Activated CD4-positive, alpha-beta T cell treated with anti-CD3 and anti-CD28 coated beads for 24 hours (primary cell): ENCODE data around the gene ZNF529.
"Not testable (repeated sequence)": the region's sequence is repeated elsewhere in the genome, so short reads cannot be mapped to it uniquely, and the experiment has no call there.

Source experiments
- DNase-seq, 2 donors: peaks; one replicate each; pipeline ENCODE4 v3.0.0-alpha.2; 2020; ENCODE audit warnings: low read depth in 2 of 2

The ZNF529 gene

DNA sequence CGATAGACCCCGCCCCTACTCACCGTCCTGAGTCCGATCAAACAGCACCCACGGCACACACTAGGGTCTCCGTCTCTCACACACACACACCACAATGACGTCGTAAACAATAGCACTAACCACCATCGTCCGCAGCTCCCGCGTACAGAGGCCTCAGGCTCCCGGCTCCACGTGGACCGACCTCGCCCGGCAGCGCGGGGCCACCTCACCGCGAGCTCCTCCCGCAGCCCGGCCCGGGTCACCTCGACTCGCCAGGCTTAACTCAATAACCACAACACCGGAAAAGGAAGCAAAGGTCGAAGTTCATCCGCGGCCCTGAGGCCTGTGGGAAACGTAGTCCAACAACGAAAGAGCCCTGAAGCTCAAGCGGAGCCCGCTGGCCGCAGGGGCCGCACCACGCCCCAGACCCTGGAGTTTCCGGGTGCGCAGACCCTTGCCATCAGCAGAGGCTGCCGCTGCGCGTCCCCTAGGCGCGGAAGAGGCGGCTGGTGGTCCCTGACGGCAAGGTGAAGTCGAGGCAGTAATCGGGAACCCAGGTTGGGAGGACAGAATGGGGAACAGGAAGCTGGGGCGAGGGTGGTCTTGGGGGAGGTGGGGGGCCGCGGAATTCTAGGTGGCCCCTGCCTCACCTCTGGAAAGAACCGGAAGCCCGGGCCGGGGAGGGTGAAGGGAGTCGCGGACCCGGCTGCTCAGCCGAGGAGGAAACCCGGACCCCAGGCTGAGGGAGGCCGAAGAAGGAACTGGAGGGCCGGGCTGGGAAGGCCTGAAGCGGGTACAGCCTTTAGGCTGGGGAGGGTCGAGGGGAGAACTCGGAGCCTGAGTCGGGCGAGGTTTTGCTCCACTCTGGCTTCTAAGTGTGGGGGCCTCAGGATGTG is at the start of gene ZNF529:
Gene ZNF529, minus strand, starts transcription at position 273 of the 875 bp plus-strand sequence. CDS start 946 bp downstream, outside the sequence.
- peak; percentile 64 to 66 for DNase-seq

DNA sequence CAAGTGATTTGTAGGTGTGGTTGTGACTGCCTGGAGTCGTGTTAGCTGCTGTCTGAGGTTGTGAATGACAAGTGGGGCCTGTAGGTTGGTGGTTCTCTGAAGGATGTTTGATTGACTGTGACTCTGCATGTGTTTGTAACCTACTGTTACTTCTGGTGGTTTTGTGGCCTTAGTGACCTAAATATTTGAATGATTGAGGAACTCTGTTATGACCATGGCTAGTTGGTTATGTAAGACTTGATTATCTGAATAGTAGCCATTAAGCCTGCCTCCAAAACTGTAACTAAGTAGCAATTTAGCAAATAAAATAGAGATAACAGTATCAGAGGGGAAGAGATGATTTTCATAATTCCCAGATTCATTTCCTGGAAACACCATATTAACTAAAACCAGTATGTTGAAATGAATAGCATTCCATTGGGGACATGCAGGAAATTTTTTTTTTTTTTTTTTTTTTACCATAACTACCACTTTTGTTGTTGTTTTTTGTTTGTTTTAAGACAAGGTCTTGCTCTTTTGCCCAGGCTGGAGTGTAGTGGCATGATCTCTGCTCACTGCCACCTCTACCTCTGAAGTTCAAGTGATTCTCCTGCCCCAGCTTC is 32.9 kb upstream of the ZNF529 start:
- no peak for DNase-seq

DNA sequence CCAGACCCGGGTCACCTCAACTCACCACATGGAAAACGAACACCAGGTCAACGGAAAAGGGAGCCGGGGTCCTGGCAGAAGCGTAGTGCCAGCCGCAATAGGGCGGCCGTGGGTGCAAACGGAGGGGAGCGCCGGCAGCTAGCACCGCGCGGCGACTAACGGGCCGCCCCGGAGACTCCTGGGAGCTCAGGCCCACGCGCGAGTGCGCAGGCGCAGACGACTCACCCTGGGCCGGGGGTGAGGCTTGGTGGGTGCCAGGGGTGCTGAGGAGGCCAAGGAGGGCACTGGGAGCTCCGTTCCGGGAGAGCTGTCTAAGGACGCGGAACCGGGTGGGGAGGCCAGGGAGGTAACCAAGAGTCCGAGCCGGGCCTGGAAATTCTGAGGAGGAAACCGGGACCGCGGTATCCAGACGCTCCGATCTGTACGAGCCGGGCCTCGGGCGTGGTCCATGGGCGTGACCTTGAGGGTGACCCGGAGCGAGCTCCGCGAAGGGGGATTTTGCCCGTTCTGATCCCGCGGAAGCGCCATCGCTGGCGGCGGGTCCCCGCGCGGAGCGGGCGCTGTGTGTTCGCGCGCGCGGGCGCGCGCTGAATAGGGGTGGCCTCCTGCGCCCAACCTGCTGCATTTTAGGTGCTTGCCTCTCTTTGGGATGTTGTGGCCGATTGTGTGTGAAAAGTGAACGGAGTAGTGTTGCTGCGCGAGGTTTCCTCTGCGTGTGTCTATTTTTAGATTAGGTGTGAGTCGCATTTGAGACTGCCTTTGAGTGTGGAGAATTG is 32.2 kb upstream of the ZNF529 start, which contains the start of gene ZNF382:
Gene ZNF382, plus strand, starts transcription at position 213 of the 776 bp plus-strand sequence. CDS start 4,602 bp downstream, outside the sequence.
- DNase-seq: peak; percentile 84

DNA sequence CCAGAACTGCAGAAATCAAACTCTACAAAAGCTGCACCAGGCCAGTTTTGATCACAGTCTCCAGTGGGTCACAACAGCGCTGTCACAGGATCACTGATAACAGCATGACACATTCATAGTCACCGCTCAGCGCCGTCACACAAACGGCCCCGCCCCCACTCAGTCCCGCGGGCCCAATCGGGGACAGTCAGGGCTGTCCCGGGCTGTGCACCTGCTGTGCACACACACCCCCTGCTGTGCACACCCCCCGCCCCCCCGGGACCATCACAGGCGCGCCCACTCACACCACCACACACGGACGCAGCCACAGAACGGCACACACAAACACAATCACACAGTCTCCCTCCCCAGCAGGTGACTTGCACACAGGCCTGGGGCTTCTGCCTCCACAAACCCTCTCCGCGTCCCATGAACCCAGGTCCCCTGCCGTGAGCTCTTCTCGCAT is 31.6 kb upstream of the ZNF529 start:
- peak; percentile 82 for DNase-seq

DNA sequence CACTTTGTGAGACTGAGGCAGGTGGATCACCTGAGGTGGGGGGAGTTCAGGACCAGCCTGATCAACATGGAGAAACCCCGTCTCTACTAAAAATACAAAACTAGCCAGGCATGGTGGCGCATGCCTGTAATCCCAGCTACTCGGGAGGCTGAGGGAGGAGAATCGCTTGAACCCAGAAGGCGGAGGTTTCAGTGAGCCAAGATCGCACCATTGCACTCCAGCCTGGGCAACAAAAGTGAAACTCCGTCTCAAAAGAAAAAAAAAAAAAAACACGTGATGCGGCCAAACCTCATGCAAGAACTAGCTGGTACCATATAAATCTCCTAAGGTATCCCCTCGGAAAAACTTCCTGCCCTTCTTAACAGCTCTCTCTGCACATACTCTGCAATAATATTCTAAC is 29.6 kb upstream of the ZNF529 start:
- DNase-seq: not testable (repeated sequence)

DNA sequence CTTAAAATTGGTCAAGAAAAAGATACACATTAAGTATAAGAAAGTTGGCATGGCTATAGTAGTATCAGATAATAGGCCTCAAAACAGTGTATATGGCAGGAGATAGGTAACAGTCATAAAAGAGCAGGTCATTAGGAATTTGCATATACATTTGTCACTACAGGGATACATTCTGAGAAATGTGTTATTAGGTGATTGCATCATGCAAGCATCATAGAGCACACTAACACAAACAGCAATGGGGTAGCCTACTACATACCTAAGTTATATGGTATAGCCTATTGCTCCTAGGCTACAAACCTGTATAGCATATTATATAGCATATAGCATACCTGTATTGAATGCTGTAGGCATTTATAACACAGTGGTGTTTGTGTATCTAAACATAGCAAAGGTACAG is 6.2 kb upstream of the ZNF529 start:
- no peak for DNase-seq

DNA sequence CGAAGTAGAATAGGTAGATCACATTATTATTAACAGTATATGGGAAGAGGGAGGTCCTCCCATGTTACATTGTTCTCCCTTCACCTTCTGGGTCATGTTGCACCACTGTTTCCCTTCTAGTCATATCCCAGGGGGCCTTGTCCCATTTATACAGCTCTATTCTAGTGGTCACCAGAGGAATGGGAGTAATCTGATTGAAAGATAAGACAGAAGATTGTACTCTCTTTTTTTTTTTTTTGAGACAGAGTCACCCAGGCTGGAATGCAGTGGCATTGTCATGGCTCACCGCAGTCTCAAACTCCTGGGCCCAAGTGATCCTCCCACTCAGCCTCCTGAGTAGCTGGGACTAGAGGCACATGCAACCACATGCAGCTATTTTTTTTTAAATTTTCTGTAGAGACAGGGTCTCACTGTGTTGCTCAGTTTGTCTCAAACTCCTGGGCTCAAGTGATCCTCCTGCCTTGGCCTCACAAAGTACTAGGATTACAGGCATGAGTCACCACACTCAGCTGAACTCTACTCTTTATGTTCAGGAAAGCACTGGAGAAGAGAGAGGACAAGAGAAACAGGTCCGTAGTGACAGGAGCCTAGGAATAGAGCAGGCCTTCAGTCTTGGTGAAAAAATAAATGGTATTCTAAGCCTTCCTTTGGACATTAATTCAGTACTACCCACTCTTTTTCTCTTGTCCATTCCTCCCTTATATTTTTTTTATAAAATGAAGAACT is 4.3 kb upstream of the ZNF529 start:
- no peak for DNase-seq

DNA sequence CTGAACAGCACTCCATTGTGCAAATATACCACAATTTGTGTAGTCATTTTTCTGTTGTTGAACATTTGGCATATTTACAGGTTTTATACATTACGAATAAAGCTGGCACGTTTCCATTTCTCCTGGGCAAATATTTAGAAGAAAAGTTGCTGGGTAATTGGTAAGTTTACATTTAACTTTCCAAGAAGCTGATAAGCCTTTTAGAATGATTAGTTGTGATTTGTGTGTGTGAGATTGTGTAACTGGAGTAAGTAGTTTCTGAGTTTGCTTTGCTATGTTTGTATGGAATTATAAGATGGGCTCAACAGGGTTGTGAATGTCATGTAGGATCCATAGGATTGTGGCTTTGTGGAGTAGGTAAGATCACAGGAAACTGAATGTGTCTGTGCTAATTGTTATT is 1.6 kb upstream of the ZNF529 start:
- no peak for DNase-seq

DNA sequence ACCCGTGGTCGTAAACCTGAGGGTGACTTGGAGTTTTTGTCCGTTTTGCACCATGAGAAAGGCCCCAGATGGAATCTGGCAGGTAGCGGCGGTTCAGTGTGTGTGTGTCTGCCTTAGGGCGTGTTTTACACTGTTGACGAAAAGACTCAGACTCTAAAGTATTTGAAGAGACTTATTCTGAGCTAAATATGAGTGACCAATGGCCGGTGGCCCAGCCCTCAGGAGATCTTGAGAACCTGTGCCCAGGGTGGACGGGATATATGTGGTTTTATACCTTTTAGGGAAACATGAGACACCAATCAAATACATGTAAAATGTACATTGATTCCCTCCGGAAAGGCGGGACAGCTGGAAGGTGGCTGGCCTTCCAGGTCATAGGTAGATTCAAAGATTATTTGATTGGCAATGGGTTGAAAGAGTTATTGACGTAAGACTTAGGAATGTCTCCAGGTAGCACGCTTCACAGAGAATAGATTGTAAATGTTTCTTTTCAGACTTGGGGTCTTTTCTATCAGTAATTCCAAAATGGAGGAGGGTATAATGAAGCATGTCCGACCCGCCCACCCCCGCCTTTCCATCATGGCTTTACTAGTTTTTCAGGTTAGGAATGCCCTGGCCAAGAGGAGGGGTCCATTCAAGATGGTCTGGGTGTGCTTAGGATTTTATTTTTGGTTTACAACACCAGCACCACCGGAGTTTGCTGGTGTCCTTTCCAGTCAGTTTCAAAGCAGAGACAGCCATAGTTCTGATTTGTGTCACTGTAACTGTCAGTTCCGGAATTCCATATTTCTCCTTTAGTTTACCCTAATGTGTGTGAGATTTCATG is 1.0 kb upstream of the ZNF529 start:
- DNase-seq: no peak

DNA sequence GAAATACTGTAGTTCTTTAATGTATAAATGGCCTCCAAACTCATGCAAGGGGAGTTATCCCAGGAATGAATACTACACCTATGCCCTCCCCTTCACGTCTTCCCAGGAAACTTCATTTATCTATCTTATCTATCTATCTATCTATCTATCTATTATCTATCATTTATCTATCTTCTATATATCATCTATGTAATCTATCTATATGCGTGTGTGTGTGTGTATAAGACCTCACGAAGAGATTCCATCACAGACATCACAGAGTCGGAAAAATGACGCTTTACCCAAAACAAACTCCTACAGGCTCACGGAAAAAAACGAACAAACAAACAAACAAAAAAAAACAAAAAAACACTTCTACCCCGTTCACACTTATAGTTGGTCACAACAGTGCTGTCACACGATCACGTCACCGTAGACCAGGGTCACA is 486 bp downstream of the ZNF529 start:
- DNase-seq: no peak

DNA sequence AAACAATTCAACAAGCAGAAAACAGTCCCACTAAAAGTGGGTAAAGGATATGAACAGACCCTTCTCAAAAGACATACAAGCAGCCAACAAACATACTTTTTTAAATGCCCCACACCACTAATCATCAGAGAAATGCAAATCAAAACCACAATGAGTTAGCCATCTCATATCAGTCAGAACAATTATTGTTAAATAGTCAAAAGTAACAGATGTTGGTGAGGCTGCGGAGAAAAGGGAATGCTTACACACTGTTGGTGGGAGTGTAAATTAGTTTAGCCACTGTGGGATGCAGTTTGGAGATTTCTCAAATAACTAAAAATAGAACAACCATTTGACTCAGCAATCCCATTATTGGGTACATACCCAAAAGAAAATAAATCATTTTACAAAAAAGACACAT is 8.7 kb downstream of the ZNF529 start:
- no peak for DNase-seq

DNA sequence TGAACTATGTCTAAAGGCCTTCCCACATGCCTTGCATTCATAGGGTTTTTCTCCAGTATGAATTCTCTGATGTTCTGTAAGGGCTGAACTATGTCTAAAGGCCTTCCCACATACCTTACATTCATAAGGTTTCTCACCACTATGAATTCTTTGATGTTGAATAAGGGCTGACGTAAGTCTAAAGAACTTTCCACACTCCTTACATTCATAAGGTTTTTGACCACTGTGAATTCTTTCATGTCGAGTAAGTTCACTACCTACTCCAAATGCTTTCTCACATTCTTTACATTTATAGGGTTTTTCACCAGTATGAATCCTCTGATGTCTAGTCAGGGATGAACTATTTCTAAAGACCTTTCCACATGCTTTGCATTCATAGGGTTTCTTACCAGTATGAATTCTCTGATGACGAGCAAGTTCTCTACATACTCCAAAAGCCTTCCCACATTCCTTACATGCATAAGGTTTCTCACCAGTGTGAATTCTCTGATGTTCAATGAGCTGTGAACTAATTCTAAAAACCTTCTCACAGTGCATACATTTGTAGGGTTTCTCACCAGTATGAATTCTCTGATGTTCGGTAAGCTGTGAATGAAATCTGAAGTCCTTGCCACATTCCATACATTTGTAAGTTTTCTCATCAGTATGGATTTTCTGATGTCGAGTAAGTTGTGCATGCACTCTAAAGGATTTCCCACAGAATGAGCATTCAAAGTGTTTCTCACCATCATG is 25.9 kb downstream of the ZNF529 start:
- no peak for DNase-seq

DNA sequence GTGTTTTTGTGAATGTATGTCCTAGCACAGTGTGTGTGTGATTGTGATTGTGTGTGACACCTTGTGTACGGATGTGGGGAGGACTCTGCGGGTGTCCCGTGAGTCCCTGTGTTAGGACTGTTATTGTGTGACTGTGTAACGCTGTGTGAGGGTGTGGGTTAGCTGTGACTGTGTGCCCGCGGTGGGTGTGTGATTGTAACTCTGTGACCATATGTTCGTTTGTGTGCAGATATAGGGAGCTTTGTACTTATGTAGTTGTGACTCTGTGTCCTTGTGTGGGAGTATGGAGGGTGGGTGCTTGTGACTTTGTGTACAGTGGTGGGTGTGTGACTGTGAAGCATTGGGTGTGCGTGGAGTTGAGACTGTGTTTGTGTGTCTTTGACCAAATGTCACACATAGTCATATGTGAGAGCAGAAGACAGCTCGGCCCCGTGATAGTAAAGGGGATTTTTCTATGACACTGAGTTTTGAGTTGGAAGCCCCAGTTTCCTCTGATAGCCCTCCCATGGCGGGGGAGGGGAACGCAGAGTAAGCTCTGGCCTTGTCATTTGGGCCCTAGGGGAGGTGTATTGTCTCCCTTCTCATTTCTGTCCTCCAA is 44.1 kb downstream of the ZNF529 start:
- DNase-seq: peak; percentile 0 to 1

DNA sequence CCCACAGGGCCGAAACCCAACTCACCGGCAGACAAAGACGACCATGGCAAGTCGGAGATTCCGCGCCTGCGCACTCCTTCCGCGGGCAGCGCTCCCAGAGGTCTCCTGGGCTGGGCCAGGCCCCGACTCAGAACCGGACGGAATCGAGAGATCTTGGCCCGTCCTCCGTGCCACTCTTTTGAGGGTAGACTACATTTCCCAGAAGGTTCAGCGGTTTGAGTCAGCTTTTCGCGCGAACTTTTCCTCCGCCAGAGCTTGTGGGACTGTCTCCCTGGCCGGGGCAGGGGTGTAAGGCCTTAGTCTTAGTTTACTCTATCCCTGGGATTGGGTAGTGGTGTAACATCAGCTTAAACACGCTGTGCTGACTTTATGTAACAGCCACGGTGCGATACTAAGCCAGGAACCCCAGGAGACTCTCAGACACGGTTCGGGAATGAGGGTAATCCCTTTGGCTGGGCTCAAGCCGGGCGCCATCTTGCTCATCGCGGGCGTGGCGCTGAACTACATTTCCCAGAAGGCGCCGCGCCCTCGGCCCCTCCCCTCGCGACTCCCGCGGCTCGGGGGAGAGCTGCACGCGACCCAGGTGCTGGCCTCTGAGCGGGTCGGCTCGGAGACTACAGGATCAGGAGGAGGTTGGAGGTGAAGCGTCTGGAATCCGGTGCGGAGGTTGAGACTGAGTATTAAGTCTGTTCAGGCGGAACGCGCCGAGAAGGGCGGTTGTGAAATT is 44.7 kb downstream of the ZNF529 start, which contains the start of gene ZNF260:
Gene ZNF260, minus strand, starts transcription at position 78 of the 727 bp plus-strand sequence. CDS start 13,033 bp downstream, outside the sequence.
- peak; percentile 86 to 90 for DNase-seq

DNA sequence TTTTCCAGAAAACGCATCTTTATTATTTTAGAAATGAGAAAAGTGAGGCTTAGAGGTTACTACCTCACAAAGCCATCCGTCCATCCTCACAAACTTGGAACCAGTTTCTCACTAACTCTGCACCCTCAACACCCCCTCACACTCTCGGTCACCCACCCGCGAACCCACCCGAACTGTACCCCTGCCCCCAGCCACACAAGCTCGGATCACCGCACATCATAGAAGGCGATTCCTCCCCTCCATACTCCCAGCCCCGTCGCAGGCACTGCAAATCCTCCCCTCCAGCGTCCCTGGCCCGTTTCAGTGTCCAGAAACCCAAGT is 45.3 kb downstream of the ZNF529 start:
- no peak for DNase-seq

DNA sequence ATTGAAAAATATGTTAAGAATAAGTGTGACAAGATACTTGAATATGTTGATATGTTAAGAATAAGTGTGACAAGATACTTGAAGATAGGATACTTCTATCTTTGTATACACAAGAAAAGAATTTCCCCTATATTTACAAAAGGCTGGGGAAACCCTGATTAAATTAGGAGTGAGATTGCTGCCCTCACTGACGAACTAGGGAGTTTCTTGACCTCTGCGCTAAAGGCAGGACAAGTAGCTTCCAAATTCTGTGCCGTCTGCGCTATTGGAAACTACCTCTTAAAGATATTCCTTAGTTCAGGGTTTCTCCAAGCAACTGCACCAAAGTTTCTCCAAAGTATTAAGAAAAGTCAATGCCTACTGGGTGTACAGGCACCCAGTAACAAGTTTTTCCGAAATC is 45.8 kb downstream of the ZNF529 start:
- DNase-seq: no peak

DNA sequence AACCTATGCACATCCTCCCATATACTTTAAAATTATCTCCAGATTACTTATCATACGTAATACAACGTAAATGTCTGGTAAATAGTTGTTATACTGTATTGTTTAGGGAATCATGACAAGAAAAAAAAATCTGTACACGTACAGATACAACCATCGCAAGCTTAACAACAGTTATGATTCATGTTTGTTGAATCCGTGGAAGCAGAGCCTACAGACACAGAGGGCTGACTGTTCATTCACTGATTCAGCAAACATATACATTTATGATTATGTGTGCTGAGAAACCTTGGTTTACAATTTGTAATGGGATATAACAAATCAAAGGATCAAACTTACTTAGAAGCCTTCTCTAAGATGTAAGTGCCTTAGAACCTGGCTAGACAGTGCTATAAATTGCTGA is 46.5 kb downstream of the ZNF529 start:
- no peak for DNase-seq

DNA sequence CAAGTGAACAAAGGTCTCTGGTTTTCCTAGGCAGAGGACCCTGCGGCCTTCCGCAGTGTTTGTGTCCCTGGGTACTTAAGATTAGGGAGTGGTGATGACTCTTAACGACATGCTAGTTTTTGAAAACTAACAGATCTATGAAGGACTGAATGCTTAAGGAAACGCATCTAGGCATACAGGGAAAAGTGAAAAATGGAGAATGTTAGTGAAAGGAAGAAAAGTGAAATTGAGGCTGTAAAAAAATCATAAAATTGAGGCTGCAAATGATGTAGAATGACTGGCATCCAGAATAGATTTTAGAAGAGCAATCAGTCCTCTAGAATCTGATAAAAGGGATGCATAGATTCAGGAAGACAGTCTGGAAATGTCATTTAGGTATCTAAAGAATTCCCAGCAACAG is 48.5 kb downstream of the ZNF529 start:
- no peak for DNase-seq
